Hepatocyte (in vitro differentiated cells): Measurements from ENCODE around the gene ELF5. TPM values are rescaled to one million over a fixed set of nuclear protein-coding genes. Genes with fewer than 3 reads are reported as not detected.

ENCODE experiments used
- DNase-seq: peaks from one replicate; pipeline ENCODE4 v3.0.0-alpha.2; 2016; ENCODE audit warnings: low spot score
- H2AFZ ChIP-seq: fragments of 200-600 bp; sonication (generic); 2 replicates; pipeline ENCODE4 v1.6.0; 2016; ENCODE audit warnings: antibody characterized with exemption, mild to moderate bottlenecking
- H3K27ac ChIP-seq: fragments of 200-600 bp; sonication (generic); 2 replicates; pipeline ENCODE4 v1.5.1; 2016; ENCODE audit warnings: mild to moderate bottlenecking
- H3K27me3 ChIP-seq: fragments of 200-600 bp; sonication (generic); 2 replicates; pipeline ENCODE4 v1.6.1; 2016
- H3K36me3 ChIP-seq: fragments of 200-600 bp; sonication (generic); replicated peaks from 2 replicates; pipeline ENCODE4 v1.5.1; 2016; ENCODE audit warnings: low read depth; ENCODE audit not compliant: insufficient read depth
- H3K4me1 ChIP-seq: fragments of 200-600 bp; sonication (generic); 2 replicates; pipeline ENCODE4 v1.5.1; 2016; ENCODE audit warnings: mild to moderate bottlenecking, moderate library complexity; ENCODE audit not compliant: insufficient read depth
- H3K4me2 ChIP-seq: fragments of 200-600 bp; sonication (generic); 2 replicates; pipeline ENCODE4 v1.6.0; 2016
- H3K4me3 ChIP-seq: fragments of 200-600 bp; sonication (generic); 2 replicates; pipeline ENCODE4 v1.5.1; 2016; ENCODE audit warnings: mild to moderate bottlenecking
- H3K79me2 ChIP-seq: fragments of 200-600 bp; sonication (generic); 2 replicates; pipeline ENCODE4 v1.6.0; 2017; ENCODE audit warnings: mild to moderate bottlenecking
- H3K9me2 ChIP-seq: fragments of 200-600 bp; sonication (generic); replicated peaks from 2 replicates; pipeline ENCODE4 v1.6.0; 2017; ENCODE audit warnings: mild to moderate bottlenecking; ENCODE audit not compliant: insufficient read depth
- H3K9me3 ChIP-seq: fragments of 200-600 bp; sonication (generic); 2 replicates; pipeline ENCODE4 v1.5.1; 2016; ENCODE audit warnings: low read depth, mild to moderate bottlenecking
- H4K20me1 ChIP-seq: fragments of 200-600 bp; sonication (generic); 2 replicates; pipeline ENCODE4 v1.6.0; 2016; ENCODE audit warnings: mild to moderate bottlenecking; ENCODE audit not compliant: insufficient read depth, poor library complexity, severe bottlenecking
- EZH2 ChIP-seq: fragments of 200-600 bp; sonication (generic); IDR thresholded peaks from 2 replicates; pipeline ENCODE4 v1.6.1; 2016; ENCODE audit warnings: antibody characterized with exemption, mild to moderate bottlenecking, borderline replicate concordance
- EZH2phosphoT487 ChIP-seq: fragments of 200-600 bp; sonication (generic); IDR thresholded peaks from one replicate; pipeline ENCODE4 v1.6.1; 2018; ENCODE audit warnings: antibody characterized with exemption, mild to moderate bottlenecking, low read depth, moderate library complexity; ENCODE audit not compliant: unreplicated experiment, severe bottlenecking
- WGBS: methylation state at CpG from one replicate; pipeline ENCODE4 v1.1.6; 2016; ENCODE audit warnings: low lambda C conversion rate; ENCODE audit errors: missing lambda C conversion rate; 5-methylcytosine and 5-hydroxymethylcytosine counted together
- polyA plus RNA-seq: library from polyadenylated mRNA; unstranded; fragments of >200 nt; fragmentation: Nextera tagmentation; extraction: Ambion mirVana; gene quantifications from 2 replicates; pipeline ENCODE4 v1.2.1, GENCODE V29; 2016
- total RNA-seq: library from RNA; depleted of rRNA; stranded (reverse); fragments of >200 nt; gene quantifications from 2 replicates; pipeline ENCODE4 v1.2.3, GENCODE V29; 2014
- TF ChIP-seq, protein P1 (sequence below): fragments of 200-600 bp; sonication (generic); IDR thresholded peaks from 2 replicates; pipeline ENCODE4 v1.5.1; 2016; ENCODE audit warnings: antibody characterized with exemption, mild to moderate bottlenecking; ENCODE audit not compliant: poor library complexity

The ELF5 gene
- total and polyA plus RNA-seq, 2 experiments from 2014 or later: 0.50 to 0.53 TPM

DNA sequence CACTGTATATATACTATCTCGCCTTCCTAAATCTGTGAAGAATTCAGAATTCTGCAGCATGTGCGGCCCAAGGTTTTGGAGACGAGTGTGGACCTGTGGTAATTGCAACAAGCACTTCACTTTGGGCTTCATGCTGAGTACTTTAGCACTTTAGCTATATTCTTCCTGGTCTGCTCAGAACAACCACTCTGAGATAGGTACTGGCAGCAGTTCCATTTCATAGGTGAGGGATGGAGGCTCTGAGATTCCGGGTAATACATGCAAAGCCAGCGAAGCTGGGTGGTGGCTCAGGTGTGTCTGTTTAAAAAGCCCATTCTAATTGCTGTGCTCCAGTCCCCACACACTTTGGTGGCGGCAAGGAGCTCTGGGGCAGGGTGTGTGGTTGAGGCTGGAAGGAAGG lies 6.4 kb downstream of the ELF5 start:
- Histone ChIP-seq H3K36me3 (no peaks in the 10 kb centered on the region), H3K27me3 (no peaks in the 10 kb centered on the region), H3K4me1 (no peaks in the 10 kb centered on the region), H4K20me1 (no peaks in the 10 kb centered on the region), H2AFZ (no peak overlapping the region), H3K79me2 (no peaks in the 10 kb centered on the region), H3K9me2 (no peaks in the 10 kb centered on the region), H3K27ac (no peak overlapping the region), H3K4me3 (no peak overlapping the region), H3K9me3 (no peaks in the 10 kb centered on the region), H3K4me2 (no peak overlapping the region)
- DNase-seq: no peak
- TF ChIP-seq EZH2 (no peak), EZH2phosphoT487 (no peak)
- TF ChIP-seq, protein P1, sequence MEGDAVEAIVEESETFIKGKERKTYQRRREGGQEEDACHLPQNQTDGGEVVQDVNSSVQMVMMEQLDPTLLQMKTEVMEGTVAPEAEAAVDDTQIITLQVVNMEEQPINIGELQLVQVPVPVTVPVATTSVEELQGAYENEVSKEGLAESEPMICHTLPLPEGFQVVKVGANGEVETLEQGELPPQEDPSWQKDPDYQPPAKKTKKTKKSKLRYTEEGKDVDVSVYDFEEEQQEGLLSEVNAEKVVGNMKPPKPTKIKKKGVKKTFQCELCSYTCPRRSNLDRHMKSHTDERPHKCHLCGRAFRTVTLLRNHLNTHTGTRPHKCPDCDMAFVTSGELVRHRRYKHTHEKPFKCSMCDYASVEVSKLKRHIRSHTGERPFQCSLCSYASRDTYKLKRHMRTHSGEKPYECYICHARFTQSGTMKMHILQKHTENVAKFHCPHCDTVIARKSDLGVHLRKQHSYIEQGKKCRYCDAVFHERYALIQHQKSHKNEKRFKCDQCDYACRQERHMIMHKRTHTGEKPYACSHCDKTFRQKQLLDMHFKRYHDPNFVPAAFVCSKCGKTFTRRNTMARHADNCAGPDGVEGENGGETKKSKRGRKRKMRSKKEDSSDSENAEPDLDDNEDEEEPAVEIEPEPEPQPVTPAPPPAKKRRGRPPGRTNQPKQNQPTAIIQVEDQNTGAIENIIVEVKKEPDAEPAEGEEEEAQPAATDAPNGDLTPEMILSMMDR: no peak
- WGBS: 82% methylated on average over 6 of the region's 6 CpGs

DNA sequence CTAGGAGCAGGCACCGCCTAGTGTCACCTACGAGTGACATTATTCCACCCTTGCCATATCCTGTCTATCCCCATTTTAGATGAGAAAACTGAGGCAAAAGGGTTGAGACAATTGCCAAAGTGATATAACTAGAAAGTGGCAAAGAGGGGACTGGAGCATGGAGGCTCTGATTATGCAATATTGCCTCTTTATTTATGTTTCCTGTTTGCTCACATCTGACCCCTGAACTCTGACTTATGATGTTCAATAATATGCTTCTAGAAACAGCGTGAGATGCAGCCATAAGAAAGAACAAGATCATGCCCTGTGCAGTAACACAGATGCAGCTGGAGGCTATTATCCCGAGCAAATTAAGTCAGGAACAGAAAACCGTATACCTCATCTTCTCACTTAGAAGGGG lies 7.7 kb downstream of the ELF5 start:
- Histone ChIP-seq H3K4me1 (no peaks in the 10 kb centered on the region), H3K4me3 (no peak overlapping the region), H3K79me2 (no peaks in the 10 kb centered on the region), H3K27me3 (no peaks in the 10 kb centered on the region), H3K36me3 (no peaks in the 10 kb centered on the region), H3K4me2 (no peak overlapping the region), H3K27ac (no peak overlapping the region), H3K9me2 (no peaks in the 10 kb centered on the region), H3K9me3 (no peaks in the 10 kb centered on the region), H2AFZ (no peak overlapping the region), H4K20me1 (no peaks in the 10 kb centered on the region)
- DNase-seq: no peak
- 76% methylated on average over 5 of the region's 5 CpGs for WGBS
- TF ChIP-seq, protein P1: no peak
- no peak for TF ChIP-seq EZH2
- TF ChIP-seq EZH2phosphoT487: no peak

DNA sequence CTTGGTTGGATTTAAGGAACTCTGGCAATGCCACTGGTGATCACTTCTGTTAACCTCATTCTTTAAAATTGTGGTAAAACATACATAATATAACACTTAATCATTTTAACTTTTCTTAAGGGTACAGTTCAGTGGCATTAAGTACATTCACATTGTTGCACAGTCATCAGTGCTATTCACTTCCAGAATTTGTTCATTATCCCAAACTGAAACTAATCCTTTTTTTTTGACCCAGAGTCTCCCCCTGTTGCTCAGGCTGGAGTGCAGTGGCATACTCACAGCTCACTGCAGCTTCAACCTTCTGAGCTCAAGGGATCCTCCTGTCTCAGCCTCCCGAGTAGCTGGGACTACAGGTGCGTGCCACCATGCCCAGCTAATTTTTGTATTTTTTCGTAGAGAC lies 10.6 kb downstream of the ELF5 start:
- H3K27me3 ChIP-seq: no peaks in the 10 kb centered on the region
- no peaks in the 10 kb centered on the region for H3K79me2 ChIP-seq
- no peak overlapping the region for H3K4me3 ChIP-seq
- no peaks in the 10 kb centered on the region for H3K9me2 ChIP-seq
- H4K20me1 ChIP-seq: no peaks in the 10 kb centered on the region
- no peak overlapping the region for H3K27ac ChIP-seq
- no peaks in the 10 kb centered on the region for H3K9me3 ChIP-seq
- H3K4me1 ChIP-seq: no peaks in the 10 kb centered on the region
- no peak for TF ChIP-seq EZH2
- TF ChIP-seq, protein P1: no peak
- no peak for TF ChIP-seq EZH2phosphoT487
- H3K4me2 ChIP-seq: no peak overlapping the region
- WGBS: 88% methylated on average over 3 of the region's 3 CpGs
- no peak for DNase-seq
- no peak overlapping the region for H2AFZ ChIP-seq
- H3K36me3 ChIP-seq: no peaks in the 10 kb centered on the region

DNA sequence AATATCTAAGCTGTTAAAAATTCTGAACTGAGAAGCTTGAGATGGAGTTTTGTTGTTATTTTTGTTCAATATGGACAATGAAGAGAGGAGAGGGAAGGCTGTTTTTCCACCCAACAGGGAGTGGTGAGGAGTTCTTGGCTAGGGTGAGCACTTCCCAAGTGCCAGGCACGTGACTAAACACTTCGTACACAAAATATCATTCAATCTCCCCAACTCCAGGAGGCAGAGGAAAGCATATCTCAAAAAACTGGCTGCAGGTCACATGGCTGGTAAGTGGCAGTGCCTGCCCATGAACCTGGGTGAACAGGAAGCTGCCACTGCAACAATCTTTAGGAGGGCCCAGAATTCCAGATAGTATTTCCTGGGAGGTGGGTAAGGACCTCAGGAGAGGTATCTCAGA lies 11.6 kb downstream of the ELF5 start:
- WGBS: 68% methylated on average over 2 of the region's 2 CpGs
- H3K9me3 ChIP-seq: no peaks in the 10 kb centered on the region
- H3K4me1 ChIP-seq: no peaks in the 10 kb centered on the region
- no peak for TF ChIP-seq EZH2phosphoT487
- TF ChIP-seq EZH2: no peak
- TF ChIP-seq, protein P1: no peak
- no peaks in the 10 kb centered on the region for H3K79me2 ChIP-seq
- no peak overlapping the region for H3K4me2 ChIP-seq
- H3K27me3 ChIP-seq: no peaks in the 10 kb centered on the region
- no peak overlapping the region for H2AFZ ChIP-seq
- H3K4me3 ChIP-seq: no peak overlapping the region
- no peak for DNase-seq
- no peaks in the 10 kb centered on the region for H3K9me2 ChIP-seq
- H3K27ac ChIP-seq: no peak overlapping the region
- no peaks in the 10 kb centered on the region for H3K36me3 ChIP-seq
- H4K20me1 ChIP-seq: no peaks in the 10 kb centered on the region
